GM18498 (cell line): ENCODE results near the gene PPARD.
"Not testable (repeated sequence)": the region's sequence is repeated elsewhere in the genome, so short reads cannot be mapped to it uniquely, and the experiment has no call there.

Experiments used
- ATAC-seq: cut with Tn5 transposase; IDR thresholded peaks from one replicate; pipeline ENCODE4 v1.9.1; 2021; ENCODE audit warnings: mild to moderate bottlenecking, moderate library complexity; ENCODE audit not compliant: unreplicated experiment

Gene PPARD

DNA sequence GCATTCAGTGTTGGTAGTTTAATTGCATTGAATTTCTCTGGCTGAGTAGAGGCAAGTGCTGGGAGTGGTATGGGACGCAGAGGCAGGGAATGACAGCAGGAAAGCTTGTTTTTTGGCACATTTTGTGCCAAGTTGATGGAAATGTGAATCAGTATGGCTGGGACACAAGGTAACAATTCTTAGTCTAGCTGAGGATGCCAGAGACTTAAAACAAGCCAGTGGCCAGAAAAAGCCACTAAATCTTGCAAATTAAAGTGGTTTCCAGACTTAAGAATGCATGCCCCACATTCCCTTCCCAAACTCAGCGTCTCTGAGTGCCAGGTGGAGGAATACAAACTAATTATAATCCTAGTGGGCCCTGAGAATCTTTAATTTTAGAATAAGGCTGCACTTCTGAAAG is 35.9 kb downstream of the PPARD start:
- no peak for ATAC-seq

DNA sequence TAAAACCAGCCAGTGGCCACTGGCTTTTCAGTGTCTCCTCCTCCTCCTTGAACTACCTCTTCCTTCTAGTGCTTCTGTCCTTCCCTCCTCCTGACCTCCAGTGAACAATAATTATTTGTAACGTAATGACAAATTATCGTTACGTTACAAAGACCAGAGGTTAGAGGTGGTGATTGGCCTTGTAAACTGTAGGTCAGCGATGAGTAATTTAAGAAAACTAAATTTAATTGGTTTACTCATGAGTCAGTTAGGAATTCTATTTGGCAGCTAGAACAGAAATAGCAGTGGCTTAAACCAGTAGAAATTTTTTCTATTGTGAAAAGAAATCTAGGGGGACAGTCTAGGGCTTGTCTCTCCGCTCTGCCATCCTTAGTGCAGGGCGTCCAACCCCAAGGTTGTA is 38.8 kb downstream of the PPARD start:
- no peak for ATAC-seq

DNA sequence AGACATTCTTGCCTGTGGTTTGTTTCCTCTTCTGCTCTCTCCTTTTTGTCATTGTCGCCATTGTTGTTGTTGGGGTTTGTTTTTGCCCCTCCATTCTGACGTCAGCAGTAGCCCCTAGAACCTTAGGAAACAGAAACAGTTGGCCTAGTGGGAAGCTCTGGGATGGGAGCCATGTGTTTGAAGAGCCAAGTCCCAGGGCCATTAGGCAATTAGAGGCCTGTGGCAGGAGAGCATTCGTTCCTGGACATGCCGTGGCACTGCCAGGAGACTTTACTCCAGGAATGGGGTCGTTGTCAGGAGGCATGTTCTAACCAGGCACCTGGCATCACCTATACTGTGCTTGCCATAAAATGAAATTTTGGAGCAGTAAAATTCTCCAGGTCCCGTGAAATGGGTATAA is 39.7 kb downstream of the PPARD start:
- no peak for ATAC-seq

DNA sequence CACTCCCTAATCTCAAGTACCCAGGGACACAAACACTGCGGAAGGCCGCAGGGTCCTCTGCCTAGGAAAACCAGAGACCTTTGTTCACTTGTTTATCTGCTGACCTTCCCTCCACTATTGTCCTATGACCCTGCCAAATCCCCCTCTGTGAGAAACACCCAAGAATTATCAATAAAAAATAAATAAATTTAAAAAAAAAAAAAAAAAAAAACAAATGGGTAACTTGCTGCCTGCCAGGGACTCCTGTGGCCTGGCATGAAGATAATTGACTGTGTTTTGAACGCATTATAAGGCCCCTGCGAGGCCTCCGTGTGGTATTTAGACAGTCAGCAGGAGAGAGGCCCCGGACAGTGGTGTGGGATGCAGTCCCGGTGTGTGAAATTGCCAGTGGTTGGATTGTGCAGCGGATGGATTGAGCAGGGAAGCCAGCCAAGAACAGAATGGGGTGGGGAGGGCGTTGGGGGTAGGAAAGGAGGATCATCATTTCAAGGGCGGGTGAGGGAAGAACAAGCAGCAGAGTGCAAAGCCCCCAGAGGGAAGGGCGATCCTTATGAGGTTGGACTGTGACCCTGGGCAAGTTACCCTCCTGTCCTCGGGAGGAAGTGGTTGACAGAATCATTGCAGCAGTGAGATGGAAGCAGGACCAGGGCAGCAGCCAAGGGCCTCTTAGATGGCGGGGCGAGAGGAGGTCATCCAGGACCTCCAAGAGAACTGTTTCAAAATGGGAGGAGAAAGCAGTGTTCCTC is 43.3 kb downstream of the PPARD start:
- no peak for ATAC-seq

DNA sequence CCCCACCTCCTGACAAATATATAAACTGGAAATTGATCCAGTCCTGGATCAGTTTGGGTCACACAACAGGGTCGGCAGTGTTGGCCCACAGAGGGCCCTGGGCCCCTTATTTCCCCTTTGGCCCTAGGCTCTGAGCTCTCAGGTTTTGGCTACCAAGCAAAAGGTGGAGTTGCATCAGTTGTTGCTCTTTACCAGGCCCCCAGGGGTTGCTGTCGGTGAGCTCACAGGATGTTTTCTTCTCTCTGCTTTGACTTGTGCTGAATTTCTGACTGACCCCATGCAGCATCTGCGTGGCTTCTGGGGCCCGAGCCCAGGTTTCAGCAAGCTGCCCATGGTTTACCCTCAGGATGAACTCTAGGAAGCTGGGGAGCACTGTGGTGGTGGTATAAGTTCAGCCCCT is 44.6 kb downstream of the PPARD start:
- ATAC-seq = no peak

DNA sequence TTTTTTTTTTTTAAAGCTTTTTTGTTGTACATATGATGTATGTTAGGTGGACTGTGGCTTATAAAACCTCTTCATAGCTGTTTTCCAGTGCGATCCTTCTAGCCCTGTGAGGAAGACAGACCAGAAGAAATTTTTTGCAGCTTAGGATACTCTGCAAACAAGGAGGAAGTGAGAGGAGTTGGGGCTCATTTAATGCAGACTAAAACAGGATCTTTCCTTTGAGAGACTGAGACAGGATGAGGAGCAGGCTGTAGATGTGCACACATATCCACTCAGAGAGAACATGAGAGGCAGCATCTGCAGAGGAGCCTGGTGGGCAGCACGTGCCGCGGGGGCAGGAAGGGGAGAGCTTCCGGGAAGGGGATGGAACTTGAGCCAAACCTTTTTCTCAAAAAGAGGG is 45.7 kb downstream of the PPARD start:
- ATAC-seq = no peak

DNA sequence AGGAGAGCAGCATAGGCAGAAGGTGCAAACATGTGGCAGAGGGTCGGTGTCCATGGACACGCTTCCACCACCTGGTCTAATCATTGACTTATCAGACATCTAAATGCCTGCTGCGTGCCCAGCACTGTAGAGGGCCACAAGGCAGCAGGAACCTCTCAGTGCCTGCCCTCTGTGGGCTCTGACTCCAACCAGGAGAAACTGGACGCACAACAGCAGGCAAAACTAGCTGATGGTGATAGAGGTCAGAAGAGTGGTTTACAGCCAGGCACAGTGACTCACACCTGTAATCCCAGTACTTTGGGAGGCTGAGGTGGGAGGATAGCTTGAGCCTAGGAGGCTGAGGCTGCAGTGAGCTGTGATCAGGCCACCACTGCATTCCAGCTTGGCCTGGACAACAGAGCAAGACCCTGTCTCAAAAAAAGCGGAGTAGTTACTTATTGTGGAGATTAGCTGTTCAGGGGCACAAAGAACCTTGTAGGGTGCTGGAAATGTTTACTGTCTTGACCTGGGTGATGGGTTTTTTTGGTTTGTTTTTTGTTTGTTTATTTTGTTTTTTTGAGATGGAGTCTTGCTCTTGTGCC is 46.5 kb downstream of the PPARD start:
- ATAC-seq = no peak

DNA sequence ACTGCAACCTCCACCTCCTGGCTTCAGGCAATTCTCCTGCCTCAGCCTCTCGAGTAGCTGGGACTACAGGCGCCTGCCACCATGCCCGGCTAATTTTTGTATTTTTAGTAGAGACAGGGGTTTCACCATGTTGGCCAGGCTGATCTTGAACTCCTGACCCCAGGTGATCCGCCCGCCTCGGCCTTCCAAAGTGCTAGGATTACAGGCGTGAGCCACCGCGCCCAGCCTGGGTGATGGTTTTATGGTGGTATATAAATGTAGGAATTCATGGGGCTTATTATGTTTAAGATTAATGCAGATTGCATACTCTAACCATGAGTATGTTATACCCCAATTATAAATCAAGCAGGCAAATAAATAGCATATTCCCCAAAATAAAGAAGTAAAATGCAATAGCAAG is 47.0 kb downstream of the PPARD start:
- ATAC-seq = not testable (repeated sequence)

DNA sequence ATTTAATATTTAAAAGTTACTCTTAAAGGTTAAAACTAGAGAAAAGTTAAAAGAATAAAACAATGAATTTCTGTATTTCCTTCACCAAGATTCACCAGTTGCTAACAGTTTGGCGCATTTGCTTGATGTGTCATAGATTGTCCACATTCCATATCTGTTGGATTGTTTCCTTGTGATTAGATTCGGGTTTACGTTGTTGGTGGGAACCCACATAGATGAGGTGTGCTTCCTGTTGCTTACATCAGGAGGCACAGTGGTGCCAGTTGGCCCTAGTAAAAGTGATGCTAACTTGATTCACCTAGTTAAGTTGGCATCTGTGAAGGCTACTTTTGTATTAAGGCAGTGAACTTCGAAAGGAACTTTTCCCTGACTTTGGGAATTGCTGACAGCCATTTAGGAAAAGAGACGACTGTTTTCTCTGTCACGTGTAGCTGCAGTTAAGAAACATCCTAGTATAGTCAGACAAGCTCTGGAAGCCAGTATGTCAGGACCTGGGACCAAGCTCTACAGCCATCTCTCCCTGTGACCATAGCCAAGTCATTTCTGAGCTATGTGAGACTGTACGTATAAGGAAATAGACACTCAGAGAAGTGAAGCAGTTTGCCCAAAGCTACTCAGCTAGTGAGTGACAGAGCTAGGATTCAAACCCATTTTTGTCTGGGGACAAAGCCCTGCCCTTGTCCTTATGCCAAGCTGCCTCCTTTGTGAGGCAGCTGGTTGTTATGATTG is 49.0 kb downstream of the PPARD start:
- ATAC-seq = no peak

DNA sequence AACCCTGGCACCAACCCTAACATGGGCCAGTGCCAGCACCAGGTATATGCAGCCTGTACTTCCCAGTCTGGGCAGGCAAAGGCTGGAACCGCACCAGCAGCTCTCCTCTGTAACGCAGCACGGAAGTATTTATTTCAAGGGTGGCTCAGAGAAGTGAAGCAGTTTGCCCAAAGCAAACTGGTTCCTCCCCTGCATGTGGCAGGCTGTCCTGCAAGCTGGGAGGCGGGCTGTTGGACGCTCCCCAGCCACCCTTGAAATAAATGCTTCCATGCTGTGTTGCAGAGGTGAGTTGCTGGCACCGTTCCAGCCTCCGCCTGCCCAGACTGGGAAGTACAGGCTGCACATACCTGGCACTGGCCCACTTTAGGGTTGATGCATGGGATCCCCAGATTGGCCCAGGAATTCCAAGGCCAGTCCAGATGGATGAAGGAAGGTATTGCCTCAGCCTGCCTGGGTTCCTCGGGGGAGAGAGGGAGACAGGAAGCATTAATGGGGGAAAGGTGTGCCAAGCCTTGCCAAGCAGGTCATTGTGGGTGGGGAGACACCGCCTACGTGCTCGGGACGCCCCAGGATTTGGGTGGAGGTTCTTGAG is 49.8 kb downstream of the PPARD start:
- ATAC-seq = no peak

DNA sequence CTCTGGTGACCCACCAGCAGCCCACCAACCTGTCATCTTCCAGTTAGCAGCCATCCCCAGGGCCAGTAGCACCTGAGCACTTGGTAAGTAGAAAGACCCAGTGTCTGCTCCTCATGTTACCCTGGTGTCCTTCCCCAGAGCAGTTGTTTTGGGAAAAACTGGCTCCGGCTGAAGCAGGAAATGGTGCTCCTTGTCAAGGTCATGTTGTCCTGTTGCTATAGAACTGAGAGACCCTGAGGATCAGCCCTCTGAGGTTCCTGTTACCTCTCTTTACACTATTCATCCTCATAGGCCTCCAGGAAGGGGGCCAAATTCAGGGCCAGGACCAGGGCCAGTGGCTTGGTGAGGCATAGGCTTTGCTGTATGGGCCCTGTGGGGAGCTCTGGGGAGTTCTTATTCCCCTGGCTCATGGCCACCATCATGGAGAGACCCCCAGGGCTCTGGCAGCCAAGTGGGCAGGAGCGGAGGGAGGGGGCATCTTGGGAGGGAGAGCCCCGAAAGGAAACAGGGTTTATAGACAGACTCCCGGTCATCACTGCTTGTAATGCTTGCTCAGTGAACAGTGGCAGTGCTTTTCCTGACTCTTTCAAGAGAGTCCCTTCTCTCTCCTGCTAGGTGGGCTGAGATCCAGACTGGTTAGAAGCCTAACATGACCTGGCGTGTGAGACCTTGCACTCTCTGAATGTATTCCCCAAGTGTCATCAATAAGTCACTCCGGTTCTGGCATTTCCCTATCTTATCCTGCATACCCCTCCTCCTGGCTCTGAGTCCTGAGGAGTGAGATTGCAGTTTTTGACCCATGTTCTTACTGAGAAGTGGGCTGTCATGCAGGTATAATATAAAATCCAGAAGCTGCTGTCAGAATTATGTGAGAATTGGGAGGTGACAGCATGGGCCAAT is 50.7 kb downstream of the PPARD start:
- ATAC-seq = no peak

DNA sequence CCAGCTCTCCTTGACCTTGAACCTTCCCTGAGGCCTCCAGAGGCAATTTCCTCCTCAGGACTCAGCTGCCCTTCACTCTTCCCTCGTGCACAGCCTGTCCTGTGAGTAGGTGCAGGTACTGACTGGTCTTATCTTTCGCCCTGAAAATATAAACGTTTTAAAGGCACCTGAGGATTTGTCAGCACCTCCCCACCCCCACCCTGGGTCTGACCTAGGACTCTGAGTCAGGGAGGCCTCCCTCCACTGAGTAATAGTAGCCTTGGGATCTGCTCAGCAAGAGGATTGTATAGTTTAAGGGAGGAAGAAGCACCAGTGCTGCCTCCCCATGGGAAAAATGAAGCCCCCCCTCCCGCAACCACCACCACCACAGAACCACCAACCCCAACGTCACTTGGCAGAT is 54.6 kb downstream of the PPARD start:
- ATAC-seq = no peak

DNA sequence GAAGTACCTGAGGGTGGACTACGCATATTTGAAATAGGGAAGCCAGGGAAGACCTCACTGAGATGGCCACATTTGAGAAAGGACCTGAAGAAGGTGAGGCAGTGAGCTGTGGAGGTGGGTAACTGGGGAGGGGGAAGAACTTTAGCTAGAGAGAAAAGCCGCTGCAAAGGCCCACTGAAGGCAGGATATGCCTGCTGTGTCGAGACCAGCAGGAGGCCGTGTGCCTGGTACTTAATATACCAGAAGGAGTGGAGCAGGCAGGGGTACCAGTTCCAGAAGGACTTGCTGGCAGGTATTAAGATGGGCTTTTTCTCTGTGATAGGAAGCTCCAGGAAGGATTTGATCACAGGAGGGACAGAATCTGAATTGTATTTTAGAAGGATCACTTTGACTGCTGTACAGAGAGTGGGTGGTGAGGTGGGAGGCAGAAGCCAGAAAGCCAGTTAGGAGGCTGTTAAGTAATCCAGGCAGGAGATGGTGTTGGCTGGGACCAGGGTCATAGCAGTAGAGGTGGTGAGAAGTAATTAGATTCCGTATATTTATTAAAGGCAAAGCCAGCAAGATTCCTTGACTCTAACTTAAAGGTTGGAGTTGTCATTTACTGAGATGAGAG is 55.6 kb downstream of the PPARD start:
- ATAC-seq = no peak

DNA sequence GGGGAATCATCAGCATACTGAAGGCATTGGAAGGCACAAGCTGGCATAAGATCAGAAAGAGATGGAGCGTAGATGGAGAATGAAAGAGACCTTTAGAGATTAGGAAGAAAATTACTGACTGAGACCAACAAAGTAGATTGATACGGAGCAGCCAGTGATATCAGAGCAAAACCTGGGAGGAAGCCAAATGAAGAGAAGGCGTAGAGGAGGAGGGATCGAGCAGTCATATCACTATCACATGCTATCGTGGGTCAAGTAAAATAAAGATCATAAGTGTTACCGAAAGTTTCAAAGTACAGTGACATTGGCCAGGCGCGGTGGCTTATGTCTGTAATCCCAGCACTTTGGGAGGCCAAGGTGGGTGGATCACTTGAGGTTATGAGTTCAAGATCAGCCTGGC is 56.2 kb downstream of the PPARD start:
- no peak for ATAC-seq

DNA sequence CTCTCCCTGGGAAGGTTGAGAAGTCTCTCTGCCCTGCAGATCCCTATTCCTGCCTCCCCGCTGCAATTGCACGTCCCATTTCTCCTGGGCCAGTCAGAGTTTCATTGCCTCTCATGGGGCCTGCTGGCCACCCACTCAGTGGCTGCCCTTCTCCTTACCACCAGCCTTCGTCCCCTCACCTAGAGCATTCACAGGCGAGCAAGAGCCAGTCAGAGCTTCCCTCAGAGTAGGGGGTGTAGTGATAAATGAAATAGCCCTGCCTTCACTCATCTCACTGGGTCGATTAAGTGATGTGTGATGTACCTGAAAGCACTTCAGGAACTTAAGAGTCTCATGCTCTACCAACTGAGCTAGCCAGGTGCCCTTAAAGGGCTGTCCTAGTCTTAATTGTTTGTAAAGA is 57.8 kb downstream of the PPARD start:
- ATAC-seq = no peak

DNA sequence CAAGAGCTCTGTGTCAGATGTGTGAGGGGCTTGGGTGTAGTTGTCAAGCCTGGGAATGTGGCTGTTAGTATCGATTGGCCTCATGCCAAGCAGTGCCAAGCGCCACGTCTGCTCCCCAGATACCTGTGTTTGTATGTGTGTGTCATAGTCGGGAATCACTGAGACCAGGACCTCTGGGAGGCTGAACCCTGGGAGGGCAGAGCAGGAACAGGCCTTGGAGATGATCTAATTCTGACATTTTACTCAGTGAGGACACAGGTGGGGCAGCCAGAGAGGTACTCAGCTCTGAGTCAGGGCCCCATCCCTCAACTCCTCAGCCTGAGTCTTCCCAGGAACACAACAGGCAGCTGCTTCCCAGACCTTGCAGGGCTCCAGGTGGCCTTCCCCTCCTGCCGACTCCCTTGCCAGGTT is 58.5 kb downstream of the PPARD start:
- ATAC-seq = no peak

DNA sequence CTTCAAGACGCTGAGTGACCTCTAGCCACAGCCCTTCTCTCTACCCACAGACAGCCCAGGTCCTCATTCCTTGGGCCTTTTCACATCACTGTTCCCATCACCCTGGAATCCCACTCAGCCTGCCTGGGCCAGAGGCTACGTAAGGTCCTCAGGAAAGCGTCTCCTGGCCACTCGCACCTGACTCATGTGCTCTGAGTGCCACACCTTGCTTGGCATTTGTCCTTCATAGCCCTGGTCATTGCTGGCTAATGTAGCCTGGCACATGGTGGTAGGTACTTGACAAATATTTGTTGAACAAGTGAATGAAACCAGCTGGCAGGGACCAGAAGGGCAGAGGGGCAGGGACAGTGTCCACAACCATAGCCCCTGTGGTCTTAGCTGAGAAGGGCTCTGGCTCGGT is 59.2 kb downstream of the PPARD start:
- no peak for ATAC-seq

DNA sequence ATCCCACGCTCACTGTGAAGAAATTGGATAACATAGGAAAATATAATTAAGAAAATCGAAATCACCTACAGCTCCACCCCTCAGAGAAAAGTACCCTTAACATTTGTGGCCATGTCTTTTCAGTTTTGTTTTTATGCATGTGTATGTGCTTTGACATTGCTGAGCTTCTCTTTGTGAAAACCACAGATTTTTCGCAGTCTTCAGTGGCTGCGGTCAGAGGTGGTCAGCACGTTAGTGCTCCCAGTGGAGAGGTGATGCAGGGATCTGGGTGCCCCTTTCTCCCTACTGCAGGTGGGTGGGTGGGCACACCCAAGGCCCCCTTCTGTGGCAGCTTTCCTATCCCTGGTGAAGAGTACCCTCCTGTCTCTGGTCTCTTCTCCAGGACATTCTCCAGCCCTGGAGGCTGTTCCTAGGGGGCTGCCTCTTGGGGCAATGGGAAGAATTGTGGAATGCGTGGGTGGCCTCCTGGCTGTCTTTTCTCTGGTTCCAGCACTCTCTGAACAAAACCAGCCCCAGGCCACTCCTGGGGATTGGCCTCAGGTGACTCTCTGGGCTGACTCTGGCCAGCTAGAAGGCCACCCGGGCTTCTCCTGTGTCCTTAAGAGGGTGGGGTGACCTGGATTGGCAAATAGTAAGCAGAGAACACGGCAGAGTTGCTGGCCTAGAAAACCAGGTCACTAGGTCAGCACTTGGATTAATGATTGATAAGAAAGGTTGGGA is 59.9 kb downstream of the PPARD start:
- no peak for ATAC-seq

DNA sequence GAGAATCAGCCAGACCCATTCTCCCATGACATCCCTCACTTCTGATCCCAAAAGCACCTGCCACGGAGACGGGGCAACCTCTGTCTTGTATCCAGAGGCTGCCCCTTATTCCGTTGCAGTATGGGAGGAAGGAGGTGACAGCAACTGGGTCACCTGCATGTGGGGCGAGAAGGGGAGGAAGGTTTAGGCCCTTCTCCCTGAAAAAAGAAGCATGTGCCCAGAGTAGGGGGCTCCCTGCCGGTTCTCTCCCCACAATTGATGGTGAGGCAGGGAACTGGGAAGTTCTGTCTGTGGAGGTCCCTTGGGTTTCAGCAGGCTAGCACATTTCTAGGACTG is 60.5 kb downstream of the PPARD start:
- no peak for ATAC-seq
